Forelimb muscle (tissue), 1 donor: ENCODE data around the gene AEBP2. TPM values are rescaled to one million over a fixed set of nuclear protein-coding genes. Genes with fewer than 3 reads are reported as not detected.
A peak's percentile ranks its signal among the peaks of the same experiment; 100 is the strongest.
"Not testable (repeated sequence)": the region's sequence is repeated elsewhere in the genome, so short reads cannot be mapped to it uniquely, and the experiment has no call there.

Experiments used
- DNase-seq: peaks from one replicate; pipeline ENCODE4 v3.0.0-alpha.2; 2013; ENCODE audit warnings: low read depth
- polyA plus RNA-seq: library from polyadenylated mRNA; unstranded; fragments of 120-200 nt; gene quantifications from one replicate; pipeline ENCODE4 v1.2.1, GENCODE V29; 2013; ENCODE audit not compliant: insufficient read length

The AEBP2 gene
- 27.6 TPM for polyA plus RNA-seq

- peak; percentile 85 for DNase-seq
Measured at GRCh38 chr12:19439059-19440018, at the start of gene AEBP2. Gene AEBP2 (plus strand): TSS chr12:19439492. CDS start chr12:19439700, 208 bp downstream.

- peak; percentile 61 for DNase-seq
Measured at GRCh38 chr12:19390051-19390598, 49.2 kb upstream of the AEBP2 start.

- not testable (repeated sequence) for DNase-seq
Measured at GRCh38 chr12:19392644-19393043, 46.6 kb upstream of the AEBP2 start.

GRCh38 chr12:19394385-19394784 lies 44.9 kb upstream of the AEBP2 start:
- no peak for DNase-seq

- no peak for DNase-seq
Measured at GRCh38 chr12:19397534-19397933, 41.8 kb upstream of the AEBP2 start.

GRCh38 chr12:19398376-19399363 lies 40.6 kb upstream of the AEBP2 start:
- peak; percentile 57 for DNase-seq

GRCh38 chr12:19400649-19401285 lies 38.5 kb upstream of the AEBP2 start:
- not testable (repeated sequence) for DNase-seq

GRCh38 chr12:19402211-19402610 lies 37.1 kb upstream of the AEBP2 start:
- no peak for DNase-seq

- DNase-seq: no peak
Measured at GRCh38 chr12:19402743-19403431, 36.4 kb upstream of the AEBP2 start.

GRCh38 chr12:19404242-19404880 lies 34.9 kb upstream of the AEBP2 start:
- no peak for DNase-seq

- no peak for DNase-seq
Measured at GRCh38 chr12:19409376-19409775, 29.9 kb upstream of the AEBP2 start.

GRCh38 chr12:19410211-19410610 lies 29.1 kb upstream of the AEBP2 start:
- DNase-seq: no peak

GRCh38 chr12:19410629-19411185 lies 28.6 kb upstream of the AEBP2 start:
- DNase-seq: no peak

- no peak for DNase-seq
Measured at GRCh38 chr12:19411234-19412204, 27.8 kb upstream of the AEBP2 start.

GRCh38 chr12:19412844-19413243 lies 26.4 kb upstream of the AEBP2 start:
- DNase-seq: no peak

- DNase-seq: not testable (repeated sequence)
Measured at GRCh38 chr12:19413582-19413981, 25.7 kb upstream of the AEBP2 start.

- no peak for DNase-seq
Measured at GRCh38 chr12:19415563-19415962, 23.7 kb upstream of the AEBP2 start.

GRCh38 chr12:19419086-19419485 lies 20.2 kb upstream of the AEBP2 start:
- no peak for DNase-seq
